ENCODE data around the gene C1QTNF1.

Gene C1QTNF1

DNA sequence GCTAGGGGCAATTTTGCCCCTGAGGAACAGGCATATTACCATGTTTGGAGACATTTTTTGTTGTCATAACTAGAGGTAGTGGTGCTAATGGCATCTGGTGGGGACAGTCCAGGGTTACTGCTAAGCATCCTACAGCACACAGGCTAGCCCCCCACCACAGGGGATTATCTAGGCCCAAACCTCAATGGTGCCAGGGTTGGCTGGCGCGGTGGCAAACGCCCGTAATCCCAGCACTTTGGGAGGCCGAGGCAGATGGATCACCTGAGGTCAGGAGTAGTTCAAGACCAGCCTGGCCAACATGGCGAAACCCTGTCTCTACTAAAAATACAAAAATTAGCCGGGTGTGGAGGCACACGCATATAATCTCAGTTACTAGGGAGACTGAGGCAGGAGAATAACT, 15.2 kb downstream of the C1QTNF1 start:
- no peak for DNase-seq (ENCODE audit: low read depth in 2 of 2)

DNA sequence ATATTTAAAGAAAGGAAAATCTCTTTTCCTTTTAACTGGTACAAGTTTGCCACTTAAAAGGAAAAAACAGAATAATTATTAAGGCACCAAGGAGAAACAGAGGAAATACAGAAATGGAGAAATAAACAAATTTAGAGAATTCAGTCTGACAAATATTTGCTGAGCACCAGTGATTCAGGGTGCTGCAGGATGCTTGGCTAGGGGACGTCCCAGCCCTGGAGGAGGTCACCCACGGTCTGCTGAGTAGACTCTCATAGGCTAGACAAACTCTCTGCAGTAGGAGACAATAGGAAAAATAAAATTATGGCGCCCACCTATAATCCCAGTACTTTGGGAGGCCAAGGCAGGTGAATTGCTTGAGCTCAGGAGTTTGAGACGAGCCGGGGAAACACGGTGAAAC, 15.9 kb downstream of the C1QTNF1 start:
- no peak for DNase-seq (ENCODE audit: low read depth in 2 of 2)

DNA sequence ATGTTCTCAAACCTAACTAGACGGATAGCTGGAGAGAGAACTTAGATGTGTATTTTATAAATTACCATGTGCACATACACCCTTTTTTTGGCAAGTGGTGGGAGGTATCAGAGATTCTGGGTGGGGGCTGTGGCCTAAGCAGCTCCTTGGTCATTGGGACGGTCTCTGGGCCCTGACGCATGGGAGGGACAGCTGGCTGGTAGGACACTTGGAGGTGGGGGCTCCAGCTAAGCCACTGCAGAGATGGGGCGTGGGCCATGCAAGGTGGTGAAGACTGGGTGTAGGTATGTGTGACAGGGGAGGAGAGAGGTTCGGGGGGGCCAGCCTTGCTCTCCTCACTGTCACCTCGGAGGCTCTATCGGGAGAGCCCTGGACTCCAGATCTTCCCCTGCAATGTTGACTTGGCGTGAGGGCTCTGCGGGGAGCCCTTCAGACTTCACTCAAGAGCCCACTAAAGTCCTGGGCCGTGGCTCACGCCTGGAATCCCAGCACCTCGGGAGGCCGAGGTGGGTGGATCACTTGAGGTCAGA, 17.1 kb downstream of the C1QTNF1 start:
- DNase-seq (ENCODE audit: low read depth in 2 of 2): no peak

DNA sequence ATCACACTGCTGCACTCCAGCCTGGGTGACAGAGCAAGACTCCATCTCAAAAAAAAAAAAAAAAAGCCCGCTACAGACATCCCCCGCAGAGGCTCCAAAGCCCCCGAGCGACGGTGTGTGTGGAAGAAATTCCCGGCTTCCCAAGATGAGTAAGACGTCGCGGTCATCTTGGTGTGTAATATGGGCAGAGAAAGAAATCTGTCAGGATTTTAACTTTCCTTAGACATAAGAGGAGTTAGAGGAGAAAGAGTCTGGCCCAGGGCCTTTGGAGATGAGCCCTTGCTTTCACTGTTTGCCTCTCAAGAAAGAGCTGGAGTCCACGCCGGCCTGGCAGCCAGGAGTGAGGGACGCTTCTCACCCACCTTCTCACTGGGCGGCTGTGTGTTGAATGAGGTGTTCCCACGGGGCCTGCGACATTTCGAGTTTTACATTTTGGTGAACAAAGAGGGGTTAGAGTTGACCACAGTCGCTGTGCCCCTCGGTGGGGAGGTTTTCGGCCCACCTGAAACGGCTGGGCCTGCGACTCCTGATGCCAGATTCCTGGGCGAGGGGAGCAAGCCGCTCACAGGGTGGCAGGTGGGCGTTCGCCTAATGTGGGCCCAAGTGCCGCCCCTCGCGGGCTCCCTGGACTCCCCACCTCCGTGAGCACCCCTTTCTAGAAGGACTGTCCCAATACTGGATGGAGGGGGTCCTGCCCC, 17.9 kb downstream of the C1QTNF1 start:
- no peak for DNase-seq (ENCODE audit: low read depth in 2 of 2)

DNA sequence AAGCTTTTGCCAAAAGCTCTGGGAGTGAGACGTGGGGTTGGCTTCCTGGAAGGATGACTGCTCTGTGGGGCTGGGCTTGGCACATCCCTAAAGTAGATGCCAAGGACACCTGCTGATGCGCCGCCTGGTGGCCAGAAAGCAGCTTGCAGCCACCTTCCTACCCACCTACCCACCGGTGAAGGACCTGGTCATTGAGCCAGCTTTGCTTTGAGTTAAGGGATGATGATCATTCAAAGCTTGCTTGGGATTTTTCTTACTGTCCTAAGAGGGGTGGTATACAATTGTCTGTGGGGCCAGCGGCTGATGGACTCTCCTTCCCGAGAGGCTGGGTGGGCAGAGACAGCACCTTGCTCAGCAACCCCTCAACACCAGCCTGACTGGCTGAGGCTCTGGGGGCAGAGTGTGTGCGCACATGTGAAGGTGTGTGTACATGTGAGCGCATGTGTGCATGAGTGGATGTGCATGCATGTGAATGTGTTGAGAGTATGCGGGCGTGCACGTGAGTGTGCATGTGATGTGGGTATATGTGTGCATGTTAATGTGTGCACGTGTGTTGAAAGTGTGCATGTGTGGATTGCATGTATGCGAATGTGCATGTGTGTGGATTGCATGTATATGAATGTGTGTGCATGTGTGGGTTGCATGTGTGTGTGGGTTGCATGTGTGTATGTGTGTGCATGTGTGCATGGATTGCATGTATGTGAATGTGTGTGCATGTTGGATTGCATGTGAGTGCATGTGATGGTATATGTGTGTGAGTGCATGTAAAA, 18.6 kb downstream of the C1QTNF1 start:
- peak; percentile 62 to 78 for DNase-seq (ENCODE audit: low read depth in 2 of 2)

DNA sequence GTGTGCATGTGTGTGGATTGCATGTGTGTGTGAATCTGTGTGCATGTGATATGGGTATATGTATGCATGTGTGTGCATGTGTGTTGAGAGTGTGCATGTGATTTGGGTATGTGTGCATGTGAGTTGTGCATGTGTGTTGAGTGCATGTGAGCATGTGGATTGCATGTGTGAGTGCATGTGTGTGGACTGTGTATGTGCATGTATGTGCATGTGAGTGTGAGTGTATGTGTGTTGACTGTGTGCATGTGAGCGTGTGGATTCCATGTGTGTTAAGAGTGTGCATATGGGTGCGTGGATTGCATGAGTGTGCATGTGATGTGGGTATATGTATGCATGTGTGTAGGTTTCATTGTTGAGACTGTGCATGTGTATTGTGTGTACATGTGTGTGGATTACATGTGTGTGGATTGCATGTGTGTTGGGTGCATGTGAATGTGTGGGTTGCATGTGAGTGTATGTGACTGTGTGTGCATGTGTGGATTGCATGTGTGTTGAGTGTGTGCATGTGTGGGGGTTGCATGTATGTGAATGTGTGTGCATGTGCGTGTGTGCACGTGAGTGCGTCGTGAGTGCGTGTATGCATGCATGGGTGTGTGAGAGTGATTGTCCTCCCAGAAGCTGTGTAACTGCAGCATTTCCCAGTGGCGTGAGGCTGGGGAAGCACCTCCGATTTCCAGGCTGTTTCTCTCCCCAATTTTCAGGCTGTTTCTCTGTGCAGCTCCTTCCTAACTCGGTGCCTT, 19.4 kb downstream of the C1QTNF1 start:
- DNase-seq (ENCODE audit: low read depth in 2 of 2): no peak

DNA sequence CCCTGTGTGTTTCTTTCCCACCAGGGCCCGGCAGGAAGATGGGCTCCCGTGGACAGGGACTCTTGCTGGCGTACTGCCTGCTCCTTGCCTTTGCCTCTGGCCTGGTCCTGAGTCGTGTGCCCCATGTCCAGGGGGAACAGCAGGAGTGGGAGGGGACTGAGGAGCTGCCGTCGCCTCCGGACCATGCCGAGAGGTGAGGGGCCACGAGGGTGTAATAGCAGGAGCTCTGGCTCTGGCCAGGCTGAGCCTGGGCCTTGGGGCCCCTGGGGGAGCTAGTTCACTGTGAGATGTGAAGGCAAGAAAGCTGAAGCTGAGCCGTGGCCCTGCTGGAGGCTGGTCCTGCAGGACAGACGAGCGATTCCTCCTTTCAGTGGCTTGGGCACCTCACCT, 20.0 kb downstream of the C1QTNF1 start:
- no peak for DNase-seq (ENCODE audit: low read depth in 2 of 2)

DNA sequence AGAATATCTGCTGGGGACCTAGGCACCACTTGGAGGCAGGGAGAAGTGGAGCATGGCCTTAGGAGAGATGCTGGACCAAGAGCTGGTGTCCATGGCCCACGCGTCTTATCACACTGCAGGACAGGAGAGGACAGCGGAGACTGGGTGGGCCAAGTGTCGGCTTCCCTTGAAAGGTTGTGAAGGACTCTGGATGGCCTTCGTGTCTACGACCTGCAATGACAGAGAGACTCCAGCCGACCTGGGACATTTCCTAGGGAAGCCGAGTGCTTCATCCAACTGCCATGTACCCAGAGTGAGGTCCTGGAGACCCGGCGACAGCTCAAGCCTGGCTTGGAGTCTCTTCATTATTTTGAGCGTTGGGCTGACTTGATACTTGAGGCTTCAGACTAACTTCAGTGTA, 20.5 kb downstream of the C1QTNF1 start:
- no peak for DNase-seq (ENCODE audit: low read depth in 2 of 2)

DNA sequence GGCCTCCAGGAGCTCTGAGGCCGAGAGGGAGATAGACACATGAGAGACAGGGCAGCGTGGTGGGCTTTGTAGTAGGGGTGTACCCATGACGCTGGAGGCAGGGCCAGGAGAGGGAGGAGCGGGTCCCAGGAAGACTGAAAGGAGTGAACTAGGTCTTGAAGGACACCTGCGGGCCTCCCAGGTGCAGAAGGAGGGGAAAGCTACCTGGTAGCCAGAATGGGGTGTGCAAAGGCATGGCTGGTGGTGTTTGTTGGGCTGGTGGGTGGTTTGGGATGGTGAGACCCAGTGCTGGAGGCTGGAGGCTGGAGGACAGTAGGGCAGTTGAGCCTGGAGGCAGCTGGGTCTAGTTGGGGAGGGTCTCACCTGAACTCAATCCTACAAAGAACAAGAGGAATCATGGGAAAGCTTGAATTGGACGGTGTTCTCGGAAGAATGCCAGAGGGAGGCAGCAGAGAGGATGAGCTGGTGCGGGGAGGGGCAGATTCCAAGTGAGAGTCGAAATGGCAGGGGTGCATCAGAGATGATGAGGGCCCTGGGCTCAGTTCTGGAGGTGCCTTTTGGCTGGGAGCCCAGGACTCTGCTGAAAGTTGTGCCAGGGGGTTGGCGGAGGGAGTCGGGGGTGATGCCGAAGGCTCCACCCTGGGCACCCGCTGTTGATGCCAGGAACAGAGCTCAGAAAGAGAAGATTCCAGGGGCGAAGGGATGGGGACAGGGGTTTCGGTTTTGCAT, 21.2 kb downstream of the C1QTNF1 start:
- no peak for DNase-seq (ENCODE audit: low read depth in 2 of 2)

DNA sequence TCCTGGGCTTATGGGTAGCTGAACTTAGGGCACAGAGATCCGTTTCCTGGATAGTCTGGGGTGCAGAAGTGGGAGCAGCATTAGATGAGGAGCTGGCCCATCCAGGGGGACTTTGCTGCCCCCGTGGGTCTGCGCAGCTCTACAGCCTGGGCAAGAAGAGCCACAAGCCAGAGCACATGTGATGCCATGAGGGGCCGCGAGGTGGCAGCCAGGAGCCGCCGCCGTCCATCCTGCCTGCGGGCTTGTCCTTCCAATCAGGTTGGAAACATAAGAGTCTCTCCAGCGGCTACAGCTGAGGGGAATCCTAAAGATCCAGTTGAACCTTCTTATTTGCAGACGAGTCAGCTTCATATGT, 21.9 kb downstream of the C1QTNF1 start:
- DNase-seq (ENCODE audit: low read depth in 2 of 2): peak; percentile 46 to 63

DNA sequence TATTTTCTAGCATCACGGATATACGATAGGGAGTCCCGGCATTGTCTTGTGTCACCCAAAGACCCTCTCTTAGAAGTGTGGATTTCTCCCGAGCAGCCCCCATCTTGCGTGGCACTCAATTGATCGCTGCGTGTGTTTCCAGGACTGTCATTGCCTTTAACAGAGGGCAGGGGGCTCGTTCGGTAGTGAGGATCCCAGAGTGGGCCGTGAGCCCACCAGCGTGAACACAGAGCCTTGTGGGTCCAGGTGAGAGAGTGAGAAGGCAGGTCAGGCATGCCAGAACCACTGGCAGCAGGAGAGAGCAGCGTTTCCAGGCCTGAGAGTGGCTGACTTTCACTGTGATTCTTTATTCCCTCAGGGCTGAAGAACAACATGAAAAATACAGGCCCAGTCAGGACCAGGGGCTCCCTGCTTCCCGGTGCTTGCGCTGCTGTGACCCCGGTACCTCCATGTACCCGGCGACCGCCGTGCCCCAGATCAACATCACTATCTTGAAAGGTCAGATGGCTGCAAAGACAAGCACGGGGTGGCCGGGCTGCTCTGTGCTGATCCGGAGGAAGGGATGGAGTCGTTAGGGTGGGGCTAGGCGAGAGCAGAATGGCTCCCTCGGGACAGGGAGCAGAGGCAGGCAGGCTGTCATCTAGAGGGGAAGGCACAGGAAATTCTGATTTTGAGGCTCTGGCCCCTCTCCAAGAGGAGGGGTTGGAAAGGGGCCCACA, 22.4 kb downstream of the C1QTNF1 start:
- DNase-seq (ENCODE audit: low read depth in 2 of 2): no peak

DNA sequence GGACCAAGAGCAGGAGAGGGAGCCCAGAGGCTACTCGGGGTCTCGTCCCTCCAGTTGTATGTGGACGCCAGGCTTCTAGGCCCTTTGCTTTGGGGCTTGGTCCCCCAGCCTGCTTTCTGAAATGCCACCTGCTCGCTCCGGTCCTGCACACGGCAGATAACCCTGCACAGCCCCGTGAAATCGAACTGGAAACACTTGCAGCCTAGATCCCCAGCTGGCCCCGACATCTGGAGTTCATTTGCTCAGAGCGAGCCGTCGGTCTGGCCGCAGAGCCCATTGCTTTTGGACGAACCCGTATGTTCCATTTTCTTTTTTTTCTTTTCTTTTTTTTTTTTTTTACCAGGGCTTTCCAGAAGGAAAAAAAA, 22.9 kb downstream of the C1QTNF1 start:
- no peak for DNase-seq (ENCODE audit: low read depth in 2 of 2)

DNA sequence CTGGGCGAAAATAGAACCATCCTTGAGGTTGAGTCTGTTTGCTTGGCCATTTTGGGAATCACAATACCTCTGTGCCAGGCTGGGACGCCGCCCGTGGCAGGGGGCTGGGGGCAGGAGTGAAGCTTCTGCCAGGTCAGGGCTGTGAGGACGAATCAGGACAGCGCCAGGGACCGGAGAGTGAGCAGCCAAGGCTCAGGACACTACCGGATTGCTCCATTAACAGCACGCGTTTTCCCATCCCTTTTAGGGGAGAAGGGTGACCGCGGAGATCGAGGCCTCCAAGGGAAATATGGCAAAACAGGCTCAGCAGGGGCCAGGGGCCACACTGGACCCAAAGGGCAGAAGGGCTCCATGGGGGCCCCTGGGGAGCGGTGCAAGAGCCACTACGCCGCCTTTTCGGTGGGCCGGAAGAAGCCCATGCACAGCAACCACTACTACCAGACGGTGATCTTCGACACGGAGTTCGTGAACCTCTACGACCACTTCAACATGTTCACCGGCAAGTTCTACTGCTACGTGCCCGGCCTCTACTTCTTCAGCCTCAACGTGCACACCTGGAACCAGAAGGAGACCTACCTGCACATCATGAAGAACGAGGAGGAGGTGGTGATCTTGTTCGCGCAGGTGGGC, 23.4 kb downstream of the C1QTNF1 start:
- no peak for DNase-seq (ENCODE audit: low read depth in 2 of 2)

DNA sequence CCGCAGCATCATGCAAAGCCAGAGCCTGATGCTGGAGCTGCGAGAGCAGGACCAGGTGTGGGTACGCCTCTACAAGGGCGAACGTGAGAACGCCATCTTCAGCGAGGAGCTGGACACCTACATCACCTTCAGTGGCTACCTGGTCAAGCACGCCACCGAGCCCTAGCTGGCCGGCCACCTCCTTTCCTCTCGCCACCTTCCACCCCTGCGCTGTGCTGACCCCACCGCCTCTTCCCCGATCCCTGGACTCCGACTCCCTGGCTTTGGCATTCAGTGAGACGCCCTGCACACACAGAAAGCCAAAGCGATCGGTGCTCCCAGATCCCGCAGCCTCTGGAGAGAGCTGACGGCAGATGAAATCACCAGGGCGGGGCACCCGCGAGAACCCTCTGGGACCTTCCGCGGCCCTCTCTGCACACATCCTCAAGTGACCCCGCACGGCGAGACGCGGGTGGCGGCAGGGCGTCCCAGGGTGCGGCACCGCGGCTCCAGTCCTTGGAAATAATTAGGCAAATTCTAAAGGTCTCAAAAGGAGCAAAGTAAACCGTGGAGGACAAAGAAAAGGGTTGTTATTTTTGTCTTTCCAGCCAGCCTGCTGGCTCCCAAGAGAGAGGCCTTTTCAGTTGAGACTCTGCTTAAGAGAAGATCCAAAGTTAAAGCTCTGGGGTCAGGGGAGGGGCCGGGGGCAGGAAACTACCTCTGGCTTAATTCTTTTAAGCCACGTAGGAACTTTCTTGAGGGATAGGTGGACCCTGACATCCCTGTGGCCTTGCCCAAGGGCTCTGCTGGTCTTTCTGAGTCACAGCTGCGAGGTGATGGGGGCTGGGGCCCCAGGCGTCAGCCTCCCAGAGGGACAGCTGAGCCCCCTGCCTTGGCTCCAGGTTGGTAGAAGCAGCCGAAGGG, 24.2 kb downstream of the C1QTNF1 start:
- DNase-seq (ENCODE audit: low read depth in 2 of 2): no peak

DNA sequence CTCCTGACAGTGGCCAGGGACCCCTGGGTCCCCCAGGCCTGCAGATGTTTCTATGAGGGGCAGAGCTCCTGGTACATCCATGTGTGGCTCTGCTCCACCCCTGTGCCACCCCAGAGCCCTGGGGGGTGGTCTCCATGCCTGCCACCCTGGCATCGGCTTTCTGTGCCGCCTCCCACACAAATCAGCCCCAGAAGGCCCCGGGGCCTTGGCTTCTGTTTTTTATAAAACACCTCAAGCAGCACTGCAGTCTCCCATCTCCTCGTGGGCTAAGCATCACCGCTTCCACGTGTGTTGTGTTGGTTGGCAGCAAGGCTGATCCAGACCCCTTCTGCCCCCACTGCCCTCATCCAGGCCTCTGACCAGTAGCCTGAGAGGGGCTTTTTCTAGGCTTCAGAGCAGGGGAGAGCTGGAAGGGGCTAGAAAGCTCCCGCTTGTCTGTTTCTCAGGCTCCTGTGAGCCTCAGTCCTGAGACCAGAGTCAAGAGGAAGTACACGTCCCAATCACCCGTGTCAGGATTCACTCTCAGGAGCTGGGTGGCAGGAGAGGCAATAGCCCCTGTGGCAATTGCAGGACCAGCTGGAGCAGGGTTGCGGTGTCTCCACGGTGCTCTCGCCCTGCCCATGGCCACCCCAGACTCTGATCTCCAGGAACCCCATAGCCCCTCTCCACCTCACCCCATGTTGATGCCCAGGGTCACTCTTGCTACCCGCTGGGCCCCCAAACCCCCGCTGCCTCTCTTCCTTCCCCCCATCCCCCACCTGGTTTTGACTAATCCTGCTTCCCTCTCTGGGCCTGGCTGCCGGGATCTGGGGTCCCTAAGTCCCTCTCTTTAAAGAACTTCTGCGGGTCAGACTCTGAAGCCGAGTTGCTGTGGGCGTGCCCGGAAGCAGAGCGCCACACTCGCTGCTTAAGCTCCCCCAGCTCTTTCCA, 25.1 kb downstream of the C1QTNF1 start:
- DNase-seq (ENCODE audit: low read depth in 2 of 2): no peak

DNA sequence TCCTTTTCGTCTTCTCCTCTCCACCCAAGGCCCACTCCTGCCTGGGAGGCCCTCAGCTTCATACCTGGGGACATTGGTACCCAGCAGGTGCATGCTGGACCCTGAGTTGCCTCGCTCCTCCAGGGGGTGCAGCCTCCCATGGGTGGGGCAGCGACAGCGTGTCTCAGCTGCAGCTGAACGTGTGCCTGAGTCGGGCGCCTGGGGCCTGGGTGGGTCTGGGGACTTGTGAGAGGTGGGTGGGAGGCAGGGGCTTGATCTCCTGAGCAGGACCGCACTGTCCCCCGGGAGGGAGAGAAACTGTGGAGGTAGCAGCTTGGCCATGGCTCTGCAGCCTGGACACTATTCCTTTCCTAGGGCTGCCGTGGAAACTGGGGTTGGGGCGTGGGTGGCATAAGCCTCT, 25.9 kb downstream of the C1QTNF1 start:
- DNase-seq (ENCODE audit: low read depth in 2 of 2): no peak

DNA sequence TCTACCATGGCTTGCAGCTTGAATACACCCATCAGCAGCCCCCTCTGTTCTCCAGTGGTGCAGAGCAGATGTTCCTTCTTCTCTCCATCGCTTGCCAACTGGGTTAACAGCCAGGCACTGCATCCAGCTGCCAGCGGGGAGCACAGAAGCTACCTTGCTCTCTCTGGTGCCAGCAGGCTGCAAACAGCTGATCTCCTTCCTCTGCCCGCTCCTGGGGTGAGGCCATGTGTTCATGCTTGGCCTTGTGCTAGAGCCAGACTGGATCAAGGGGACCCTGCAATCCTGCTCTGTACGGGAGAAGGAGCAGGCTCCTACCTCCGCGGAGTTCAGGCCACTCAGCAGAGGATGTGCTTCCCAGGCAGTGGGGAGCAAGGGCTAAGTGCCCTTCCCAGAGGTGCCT, 26.6 kb downstream of the C1QTNF1 start:
- no peak for DNase-seq (ENCODE audit: low read depth in 2 of 2)

DNA sequence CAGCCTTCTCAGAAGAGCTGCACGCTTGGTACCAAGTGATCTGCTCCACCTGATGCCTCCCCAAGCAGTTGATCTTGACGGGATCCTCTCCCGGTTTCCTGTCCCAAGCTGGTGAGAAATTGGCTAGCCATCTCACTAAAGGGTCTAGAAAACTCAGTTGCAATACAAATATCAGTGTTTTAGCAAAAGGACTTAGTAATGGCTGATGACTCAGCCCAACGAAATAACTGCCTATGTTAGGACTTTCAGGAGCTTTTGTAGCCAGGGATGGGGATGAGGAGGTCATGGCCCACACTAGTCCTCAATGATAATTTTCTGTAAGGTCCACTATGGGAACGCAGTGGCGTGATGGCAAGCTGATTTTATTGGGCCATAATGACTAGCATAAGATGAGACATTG, 27.3 kb downstream of the C1QTNF1 start:
- DNase-seq (ENCODE audit: low read depth in 2 of 2): no peak

DNA sequence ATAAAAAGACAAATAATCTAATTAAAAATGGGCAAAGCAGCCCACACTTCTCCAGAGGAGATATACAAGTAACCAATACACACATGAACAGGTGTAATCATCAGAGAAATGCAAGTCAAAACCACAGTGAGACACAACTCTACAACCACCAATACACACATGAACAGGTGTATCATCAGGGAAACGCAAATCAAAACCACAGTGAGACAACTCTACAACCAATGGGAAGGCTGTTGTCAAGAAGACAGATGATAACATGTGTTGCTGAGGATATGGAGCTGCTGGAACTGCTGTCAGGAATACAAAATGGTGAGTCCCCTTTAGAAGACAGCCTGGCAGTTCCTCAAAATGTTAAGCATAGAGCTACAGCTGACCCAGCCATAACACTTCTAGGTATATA, 28.2 kb downstream of the C1QTNF1 start:
- DNase-seq (ENCODE audit: low read depth in 2 of 2): no peak

Measured in stimulated activated CD4-positive, alpha-beta T cell treated with anti-CD3 and anti-CD28 coated beads, Interleukin-4, amount 100 ng/mL, for 48 hours (primary cell).